Ectodermal cell (in vitro differentiated cells): ENCODE results near the gene ADAP1. TPM values are rescaled to one million over a fixed set of nuclear protein-coding genes. Genes with fewer than 3 reads are reported as not detected.
"Not testable (repeated sequence)": the region's sequence is repeated elsewhere in the genome, so short reads cannot be mapped to it uniquely, and the experiment has no call there.

Source experiments
- H3K27ac ChIP-seq: 2 replicates; pipeline ENCODE4 v1.7.0; 2013; ENCODE audit warnings: mild to moderate bottlenecking, low read depth, low read length; ENCODE audit not compliant: insufficient read depth, poor library complexity, severe bottlenecking
- H3K27me3 ChIP-seq: 2 replicates; pipeline ENCODE4 v1.7.0; 2013; ENCODE audit warnings: mild to moderate bottlenecking, low read length; ENCODE audit not compliant: insufficient read depth, control insufficient read depth, poor library complexity, severe bottlenecking
- H3K36me3 ChIP-seq: one replicate; pipeline ENCODE4 v1.7.0; 2013; ENCODE audit warnings: low read length; ENCODE audit not compliant: control insufficient read depth, insufficient read depth
- H3K4me1 ChIP-seq: one replicate; pipeline ENCODE4 v1.7.0; 2013; ENCODE audit warnings: low read length; ENCODE audit not compliant: control insufficient read depth, insufficient read depth
- H3K4me3 ChIP-seq: 2 replicates; pipeline ENCODE4 v1.7.0; 2013; ENCODE audit warnings: low read depth, low read length, control low read depth; ENCODE audit not compliant: insufficient read depth
- H3K9me3 ChIP-seq: 2 replicates; pipeline ENCODE4 v1.7.0; 2013; ENCODE audit warnings: mild to moderate bottlenecking, low read length, moderate library complexity; ENCODE audit not compliant: control insufficient read depth
- WGBS, 2 experiments: methylation state at CpG; one replicate each; pipeline ENCODE4 v1.1.7; 2013; ENCODE audit warnings: missing lambda C conversion rate in 2 of 2; 5-methylcytosine and 5-hydroxymethylcytosine counted together
- polyA plus RNA-seq, 4 experiments: library from polyadenylated mRNA; stranded (reverse); fragments of 50-300 nt; gene quantifications; one replicate each; pipeline ENCODE4 v1.2.3, GENCODE V29; 2013

ADAP1 gene
- polyA plus RNA-seq (2013, experiment 1 of 4): 1.6 TPM
- polyA plus RNA-seq (2013, experiment 2 of 4): 0.73 TPM
- polyA plus RNA-seq (2013, experiment 3 of 4): 1.4 TPM
- 0.77 TPM for polyA plus RNA-seq (2013, experiment 4 of 4)

- peak within 1 kb of the TSS; percentile 18 for H3K4me3 ChIP-seq
- H3K36me3 ChIP-seq: no peaks in the 10 kb centered on the region
- peaks cover 43% of the 10 kb centered on the region for H3K27me3 ChIP-seq
- WGBS, 2 experiments: 12% methylated on average over 115 of the region's 115 CpGs
- no peaks in the 10 kb centered on the region for H3K4me1 ChIP-seq
- H3K9me3 ChIP-seq: no peaks in the 10 kb centered on the region
- H3K27ac ChIP-seq: no peak within 1 kb of the TSS
Measured at GRCh38 chr7:954330-955238, at the start of gene ADAP1. Gene ADAP1 (minus strand): TSS chr7:954680. CDS start chr7:954477, 203 bp downstream.

- H3K27me3 ChIP-seq, H3K27ac ChIP-seq, H3K36me3 ChIP-seq, H3K9me3 ChIP-seq, H3K4me3 ChIP-seq: not testable (repeated sequence)
- 97 to 99% methylated on average over 4 of the region's 7 CpGs for WGBS, 2 experiments
- H3K4me1 ChIP-seq: peaks cover 16% of the 10 kb centered on the region
Measured at GRCh38 chr7:1002445-1002844, 48.0 kb upstream of the ADAP1 start.

- H3K27ac ChIP-seq, H3K27me3 ChIP-seq, H3K9me3 ChIP-seq, H3K4me3 ChIP-seq, H3K36me3 ChIP-seq: not testable (repeated sequence)
- H3K4me1 ChIP-seq: peaks cover 20% of the 10 kb centered on the region
- WGBS, 2 experiments: 96 to 97% methylated on average over 4 of the region's 4 CpGs
Measured at GRCh38 chr7:1002026-1002425, 47.5 kb upstream of the ADAP1 start.

- H3K4me3 ChIP-seq, H3K27me3 ChIP-seq, H3K9me3 ChIP-seq, H3K27ac ChIP-seq, H3K36me3 ChIP-seq: not testable (repeated sequence)
- peaks cover 22% of the 10 kb centered on the region for H3K4me1 ChIP-seq
- WGBS, 2 experiments: 84 to 86% methylated on average over 14 of the region's 14 CpGs
Measured at GRCh38 chr7:1001069-1001770, 46.7 kb upstream of the ADAP1 start.

- Histone ChIP-seq H3K36me3 (no peaks in the 10 kb centered on the region), H3K9me3 (no peaks in the 10 kb centered on the region), H3K27me3 (no peaks in the 10 kb centered on the region), H3K27ac (peak overlapping the region; percentile 50), H3K4me1 (peaks cover 22% of the 10 kb centered on the region), H3K4me3 (no peak overlapping the region)
- WGBS, 2 experiments: 82 to 88% methylated on average over 52 of the region's 52 CpGs
Measured at GRCh38 chr7:999941-1000935, 45.8 kb upstream of the ADAP1 start.

GRCh38 chr7:999149-999879 is 44.8 kb upstream of the ADAP1 start:
- Histone ChIP-seq H3K4me1 (peaks cover 22% of the 10 kb centered on the region), H3K27ac (peak overlapping the region; percentile 50), H3K4me3 (no peak overlapping the region), H3K27me3 (no peaks in the 10 kb centered on the region), H3K36me3 (no peaks in the 10 kb centered on the region), H3K9me3 (no peaks in the 10 kb centered on the region)
- WGBS, 2 experiments: 86 to 87% methylated on average over 28 of the region's 28 CpGs

GRCh38 chr7:997404-998395 is 43.2 kb upstream of the ADAP1 start:
- H3K27ac ChIP-seq: no peak overlapping the region
- peaks cover 32% of the 10 kb centered on the region for H3K4me1 ChIP-seq
- H3K4me3 ChIP-seq: no peak overlapping the region
- no peaks in the 10 kb centered on the region for H3K9me3 ChIP-seq
- WGBS, 2 experiments: 81 to 85% methylated on average over 45 of the region's 45 CpGs
- no peaks in the 10 kb centered on the region for H3K27me3 ChIP-seq
- H3K36me3 ChIP-seq: no peaks in the 10 kb centered on the region

- Histone ChIP-seq H3K4me1 (peaks cover 33% of the 10 kb centered on the region), H3K36me3 (no peaks in the 10 kb centered on the region), H3K9me3 (no peaks in the 10 kb centered on the region), H3K4me3 (no peak overlapping the region), H3K27me3 (no peaks in the 10 kb centered on the region), H3K27ac (no peak overlapping the region)
- WGBS, 2 experiments: 95 to 96% methylated on average over 38 of the region's 38 CpGs
Measured at GRCh38 chr7:996079-996872, 41.8 kb upstream of the ADAP1 start.
